DOHH2 (cell line): ENCODE data around the gene GAS5.

Experiments
- CTCF ChIP-seq: fragments of 200-600 bp; sonication (generic); IDR thresholded peaks from one replicate; pipeline ENCODE4 v1.5.1; 2014; ENCODE audit warnings: antibody characterized with exemption, mild to moderate bottlenecking, low read depth, low read length; ENCODE audit not compliant: poor library complexity, severe bottlenecking
- EZH2phosphoT487 ChIP-seq: fragments of 200-600 bp; sonication (generic); IDR thresholded peaks from 2 replicates; pipeline ENCODE4 v1.6.1; 2017; ENCODE audit warnings: borderline replicate concordance, mild to moderate bottlenecking, antibody characterized with exemption, low read length, moderate library complexity, mixed read lengths

DNA sequence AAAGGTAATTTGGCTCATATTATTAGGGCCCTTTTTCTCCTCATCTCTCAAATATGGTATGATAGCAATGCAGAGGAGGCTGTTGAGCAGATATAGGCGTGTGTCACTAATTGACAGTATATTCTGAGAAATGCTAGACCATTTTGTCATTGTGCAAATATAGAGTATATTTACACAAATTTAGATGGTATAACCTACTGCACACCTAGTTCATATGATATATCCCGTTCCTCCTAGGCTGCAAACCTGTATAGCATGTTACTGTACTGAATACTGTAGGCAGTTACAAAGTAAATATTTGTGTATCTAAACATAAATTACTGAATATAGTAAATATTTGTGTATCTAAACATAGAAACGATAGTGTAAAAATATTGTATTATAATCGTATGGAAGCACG, 8.9 kb upstream of the GAS5 start:
- TF ChIP-seq CTCF (no peak), EZH2phosphoT487 (no peak)
